Activated naive CD4-positive, alpha-beta T cell treated with anti-CD3 and anti-CD28 coated beads, Interleukin-2, amount 50 U/mL, for 72 hours (primary cell): ENCODE data around the gene TOM1L1. TPM values are rescaled to one million over a fixed set of nuclear protein-coding genes. Genes with fewer than 3 reads are reported as not detected.

Source experiments
- ATAC-seq, 2 donors: fragments of 150-1000 bp; cut with Tn5 transposase; 2 replicates each; pipeline ENCODE4 v1.10.0; 2021; ENCODE audit warnings: mild to moderate bottlenecking in 2 of 2, moderate library complexity in 2 of 2
- DNase-seq, 2 donors: peaks; one replicate each; pipeline ENCODE4 v3.0.0; 2021 to 2022; ENCODE audit warnings: low spot score in 2 of 2
- H3K27ac Mint-ChIP-seq, 2 donors: one replicate each; pipeline ENCODE4 v1.8.0; 2022; ENCODE audit warnings: mild to moderate bottlenecking in 2 of 2, mixed read lengths in 2 of 2
- H3K36me3 Mint-ChIP-seq, 2 donors: one replicate each; pipeline ENCODE4 v1.8.0; 2022; ENCODE audit warnings: mixed read lengths in 2 of 2
- H3K9me3 Mint-ChIP-seq, 2 donors: one replicate each; pipeline ENCODE4 v1.8.0; 2022; ENCODE audit warnings: mixed read lengths in 2 of 2
- total RNA-seq, 2 donors: library from RNA; stranded (reverse); gene quantifications; one replicate each; pipeline ENCODE4 v1.2.3, GENCODE V29; 2022

Gene TOM1L1
- total RNA-seq, 2 donors from 2014 or later = 1.0 to 1.7 TPM

GRCh38 chr17:54969658-54970572 lies 69.3 kb downstream of the TOM1L1 start:
- Mint-ChIP-seq H3K27ac (no peak overlapping the region), H3K36me3 (peaks cover 0 to 6% of the 10 kb centered on the region in 2 donors), H3K9me3 (no peaks in the 10 kb centered on the region)
- ATAC-seq (no peak), DNase-seq (no peak)

DNA sequence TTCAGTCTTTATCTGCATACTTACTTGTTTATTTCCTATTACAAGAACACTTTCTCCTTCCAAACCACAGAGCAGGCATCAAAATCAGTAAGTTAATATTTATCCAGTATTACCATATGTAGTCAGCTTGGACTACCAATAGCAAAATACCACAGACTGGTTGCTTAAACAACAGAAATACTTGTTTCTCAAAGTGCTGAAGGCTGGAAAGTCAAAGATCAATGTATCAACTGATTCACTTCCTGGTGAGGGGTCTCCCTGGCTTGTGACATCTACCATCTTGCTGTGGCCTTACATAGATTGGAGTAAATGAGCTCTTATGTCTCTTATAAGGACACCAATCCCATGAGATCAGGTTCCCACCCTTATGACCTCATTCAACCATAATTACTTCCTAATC lies 70.5 kb downstream of the TOM1L1 start:
- H3K9me3 Mint-ChIP-seq = no peaks in the 10 kb centered on the region
- H3K36me3 Mint-ChIP-seq = peaks cover 0 to 1% of the 10 kb centered on the region in 2 donors
- no peak overlapping the region for H3K27ac Mint-ChIP-seq
- ATAC-seq (no peak), DNase-seq (no peak)

DNA sequence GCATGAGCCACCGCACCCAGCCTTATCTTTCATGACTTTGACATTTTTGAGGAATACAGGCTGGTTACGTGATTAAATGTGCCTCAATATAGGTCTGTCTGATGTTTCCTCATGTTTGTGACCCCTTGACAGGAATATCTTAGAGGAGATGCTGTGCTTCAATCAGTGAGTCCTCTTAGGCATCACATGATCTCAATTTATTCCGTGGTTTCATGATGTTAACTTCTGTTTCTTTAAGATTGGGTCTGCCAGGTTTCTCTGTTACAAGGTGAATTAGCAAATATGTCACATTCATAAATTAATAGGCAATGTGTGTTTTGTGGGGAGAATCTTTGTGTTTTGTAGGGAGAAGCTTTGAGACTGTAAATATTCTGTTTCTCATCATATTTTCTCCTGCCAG lies 71.2 kb downstream of the TOM1L1 start:
- no peaks in the 10 kb centered on the region for H3K9me3 Mint-ChIP-seq
- no peak overlapping the region for H3K27ac Mint-ChIP-seq
- no peak for DNase-seq
- ATAC-seq = no peak
- H3K36me3 Mint-ChIP-seq = no peaks in the 10 kb centered on the region

GRCh38 chr17:54972406-54973138 lies 71.9 kb downstream of the TOM1L1 start:
- Mint-ChIP-seq H3K27ac (no peak overlapping the region), H3K36me3 (no peaks in the 10 kb centered on the region), H3K9me3 (no peaks in the 10 kb centered on the region)
- ATAC-seq (no peak), DNase-seq (no peak)

GRCh38 chr17:54974759-54975158 lies 74.1 kb downstream of the TOM1L1 start:
- no peak for ATAC-seq
- Mint-ChIP-seq H3K27ac (no peak overlapping the region), H3K36me3 (peaks cover 7% of the 10 kb centered on the region in 2 donors), H3K9me3 (peaks cover 0 to 6% of the 10 kb centered on the region in 2 donors)
- DNase-seq = no peak

- no peak for DNase-seq
- Mint-ChIP-seq H3K9me3 (peaks cover 0 to 6% of the 10 kb centered on the region in 2 donors), H3K36me3 (peaks cover 7 to 8% of the 10 kb centered on the region in 2 donors), H3K27ac (no peak overlapping the region)
- no peak for ATAC-seq
Measured at GRCh38 chr17:54976316-54976715, 75.7 kb downstream of the TOM1L1 start.

DNA sequence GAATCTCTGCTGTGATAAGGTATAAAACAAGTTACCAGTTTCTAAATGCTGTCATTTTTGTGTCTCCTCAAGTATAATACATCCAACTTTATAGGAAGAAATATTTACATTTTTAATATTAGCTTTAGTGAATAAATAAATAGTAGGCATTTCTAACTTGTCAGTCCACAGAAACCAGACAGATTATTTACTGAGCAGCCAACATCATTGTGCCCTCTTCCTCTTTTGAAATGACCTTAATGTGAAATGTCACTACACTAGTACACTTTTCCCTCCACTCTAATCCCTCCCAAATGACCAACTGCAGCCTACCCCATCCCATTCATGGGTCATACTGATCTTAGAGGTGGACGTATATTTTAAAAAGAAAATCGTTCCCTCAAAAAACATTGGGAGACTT lies 77.1 kb downstream of the TOM1L1 start:
- Mint-ChIP-seq H3K27ac (no peak overlapping the region), H3K9me3 (peaks cover 0 to 6% of the 10 kb centered on the region in 2 donors), H3K36me3 (peaks cover 7 to 8% of the 10 kb centered on the region in 2 donors)
- DNase-seq (no peak), ATAC-seq (no peak)

- H3K9me3 Mint-ChIP-seq = peaks cover 0 to 6% of the 10 kb centered on the region in 2 donors
- H3K36me3 Mint-ChIP-seq = peaks cover 7 to 8% of the 10 kb centered on the region in 2 donors
- H3K27ac Mint-ChIP-seq = no peak overlapping the region
- DNase-seq (no peak), ATAC-seq (no peak)
Measured at GRCh38 chr17:54979657-54980056, 79.0 kb downstream of the TOM1L1 start.

DNA sequence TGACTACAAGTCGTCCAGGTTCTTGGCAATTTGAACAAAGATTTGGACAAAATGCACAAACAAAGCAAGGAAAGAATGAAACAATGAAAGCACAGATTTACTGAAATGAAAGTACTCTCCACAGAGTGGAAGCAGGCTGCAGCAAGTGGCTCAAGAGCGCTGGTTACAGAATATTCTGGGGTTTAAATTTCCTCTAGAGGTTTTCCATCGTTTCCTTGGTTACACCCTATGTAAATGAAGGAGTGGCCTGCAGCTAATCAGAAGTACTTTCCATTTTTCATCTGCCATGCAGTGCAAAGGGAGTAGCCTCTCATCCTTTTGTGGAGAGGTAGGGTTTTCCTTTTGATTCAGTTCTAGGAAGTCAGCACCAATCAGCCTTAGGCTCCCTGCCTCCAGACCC lies 79.7 kb downstream of the TOM1L1 start:
- Mint-ChIP-seq H3K36me3 (peaks cover 7 to 8% of the 10 kb centered on the region in 2 donors), H3K9me3 (peaks cover 0 to 6% of the 10 kb centered on the region in 2 donors), H3K27ac (no peak overlapping the region)
- DNase-seq (no peak), ATAC-seq (no peak)

- peaks cover 7 to 8% of the 10 kb centered on the region in 2 donors for H3K36me3 Mint-ChIP-seq
- ATAC-seq (no peak), DNase-seq (no peak)
- H3K27ac Mint-ChIP-seq = no peak overlapping the region
- H3K9me3 Mint-ChIP-seq = peaks cover 0 to 6% of the 10 kb centered on the region in 2 donors
Measured at GRCh38 chr17:54982399-54982798, 81.7 kb downstream of the TOM1L1 start.

GRCh38 chr17:54983260-54983659 lies 82.6 kb downstream of the TOM1L1 start:
- no peak overlapping the region for H3K27ac Mint-ChIP-seq
- no peak for DNase-seq
- ATAC-seq = no peak
- H3K36me3 Mint-ChIP-seq = peaks cover 7 to 8% of the 10 kb centered on the region in 2 donors
- H3K9me3 Mint-ChIP-seq = peaks cover 0 to 6% of the 10 kb centered on the region in 2 donors

DNA sequence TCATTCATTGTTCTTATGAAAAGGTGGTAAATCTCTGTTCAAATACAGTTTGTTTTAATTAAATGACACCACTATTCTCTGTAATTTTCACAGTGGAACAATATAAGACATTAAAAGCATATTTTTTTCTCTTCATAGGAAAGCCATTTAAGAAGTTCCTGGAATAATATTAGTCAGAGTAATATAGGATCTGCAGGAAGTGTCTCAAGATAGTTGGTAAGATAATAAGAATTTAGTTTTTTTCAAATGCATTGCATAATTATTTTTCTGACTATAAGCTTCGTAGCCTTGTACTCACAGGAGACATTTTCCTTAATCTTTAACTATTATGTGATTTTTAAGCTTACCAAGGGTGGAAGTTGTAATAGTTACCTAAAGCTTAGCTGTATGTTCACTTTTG lies 84.8 kb downstream of the TOM1L1 start:
- no peak for ATAC-seq
- no peaks in the 10 kb centered on the region for H3K9me3 Mint-ChIP-seq
- H3K27ac Mint-ChIP-seq = no peak overlapping the region
- no peak for DNase-seq
- no peaks in the 10 kb centered on the region for H3K36me3 Mint-ChIP-seq

GRCh38 chr17:54990118-54990517 lies 89.5 kb downstream of the TOM1L1 start:
- Mint-ChIP-seq H3K9me3 (no peaks in the 10 kb centered on the region), H3K36me3 (no peaks in the 10 kb centered on the region), H3K27ac (no peak overlapping the region)
- DNase-seq (no peak), ATAC-seq (no peak)

DNA sequence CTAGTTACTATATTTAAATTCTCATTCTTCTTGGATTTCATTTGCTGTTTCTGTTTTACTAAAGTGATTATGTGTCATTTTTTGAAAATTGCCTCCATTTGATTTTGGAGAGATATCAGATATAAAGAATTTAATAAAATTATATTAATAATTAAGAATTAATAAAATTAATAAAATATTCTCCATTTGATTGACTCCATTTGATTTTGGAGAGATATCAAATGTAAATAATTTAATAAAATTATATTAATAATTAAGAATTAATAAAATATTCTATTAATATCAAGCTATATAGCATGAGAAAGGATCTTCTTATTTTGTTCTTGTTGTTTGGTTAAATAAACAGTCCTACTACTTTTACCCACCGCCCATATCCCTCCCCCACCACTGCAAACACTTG lies 90.9 kb downstream of the TOM1L1 start:
- no peak for ATAC-seq
- DNase-seq = no peak
- Mint-ChIP-seq H3K36me3 (no peaks in the 10 kb centered on the region), H3K9me3 (no peaks in the 10 kb centered on the region), H3K27ac (no peak overlapping the region)

- Mint-ChIP-seq H3K27ac (no peak overlapping the region), H3K36me3 (no peaks in the 10 kb centered on the region), H3K9me3 (no peaks in the 10 kb centered on the region)
- ATAC-seq (peak; percentile 43 to 47), DNase-seq (peak in 1 of 2 donors; percentile 20)
Measured at GRCh38 chr17:54992797-54993639, 92.4 kb downstream of the TOM1L1 start.

DNA sequence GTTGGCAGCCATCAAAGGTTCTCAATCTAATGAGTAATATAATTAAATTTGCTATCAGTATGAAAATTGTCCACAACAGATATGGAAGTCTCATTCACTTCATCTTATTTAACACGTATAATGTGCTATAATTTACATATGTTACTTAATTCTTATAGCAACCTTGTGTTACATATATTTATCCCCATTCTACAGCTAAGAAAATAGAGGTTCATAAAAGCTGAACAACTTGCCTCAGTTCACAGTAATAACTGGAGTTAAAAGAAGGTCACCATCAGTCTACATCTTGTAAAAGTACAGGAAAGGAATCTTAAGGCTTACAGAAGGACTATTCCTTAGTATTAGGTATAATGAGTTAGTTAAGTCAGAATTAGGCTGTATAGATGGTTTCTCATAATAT lies 95.8 kb downstream of the TOM1L1 start:
- ATAC-seq = no peak
- no peak overlapping the region for H3K27ac Mint-ChIP-seq
- no peak for DNase-seq
- H3K36me3 Mint-ChIP-seq = no peaks in the 10 kb centered on the region
- H3K9me3 Mint-ChIP-seq = no peaks in the 10 kb centered on the region

DNA sequence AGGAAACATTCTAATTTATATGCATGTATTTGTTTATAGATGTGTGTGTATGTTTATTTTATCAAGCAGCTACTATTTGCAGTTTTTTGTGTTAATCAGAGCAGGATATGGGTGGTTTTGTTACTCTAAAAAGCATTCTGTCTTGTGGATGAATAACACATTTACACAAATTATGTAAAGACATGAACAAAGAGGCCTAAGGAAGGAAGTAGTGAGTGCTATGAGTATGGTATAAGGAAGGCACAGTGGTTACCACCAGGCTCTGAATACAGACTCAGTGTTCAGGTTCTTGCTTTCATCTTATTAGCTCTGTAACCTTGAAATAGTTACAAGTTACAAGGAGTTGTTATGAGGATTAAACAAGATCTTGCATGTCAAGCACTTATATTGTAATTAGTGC lies 101.8 kb downstream of the TOM1L1 start:
- DNase-seq (no peak), ATAC-seq (no peak)
- Mint-ChIP-seq H3K36me3 (no peaks in the 10 kb centered on the region), H3K27ac (no peak overlapping the region), H3K9me3 (no peaks in the 10 kb centered on the region)
